WTC11 (cell line): ENCODE measurements around the gene HCST. TPM values are rescaled to one million over a fixed set of nuclear protein-coding genes. Genes with fewer than 3 reads are reported as not detected.

Source experiments
- total RNA-seq: library from RNA; stranded (reverse); gene quantifications from 3 replicates; pipeline ENCODE4 v1.2.3, GENCODE V29; 2021

HCST gene
- total RNA-seq, 1 experiment from 2014 or later = 1.9 TPM

Other genes starting within 250 kb of the HCST start
- 1.6 to 3.0 TPM (median 2.7 TPM) in 3 replicates for gene UPK1A, start 236.0 kb upstream of the HCST start, total RNA-seq
- gene ZBTB32, start 198.0 kb upstream of the HCST start, total RNA-seq = 0.11 to 0.34 TPM (median 0.18 TPM) in 3 replicates
- gene KMT2B, start 184.5 kb upstream of the HCST start, total RNA-seq = 53.6 to 66.6 TPM (median 58.1 TPM) in 3 replicates
- 9.9 to 12.7 TPM (median 12.3 TPM) in 3 replicates for gene IGFLR1, start 160.1 kb upstream of the HCST start, total RNA-seq
- 19.7 to 20.9 TPM (median 20.8 TPM) in 3 replicates for gene U2AF1L4, start 157.1 kb upstream of the HCST start, total RNA-seq
- 80.3 to 85.3 TPM (median 84.0 TPM) in 3 replicates for gene PSENEN, start 156.9 kb upstream of the HCST start, total RNA-seq
- 4.7 to 6.4 TPM (median 5.6 TPM) in 3 replicates for gene LIN37, start 154.0 kb upstream of the HCST start, total RNA-seq
- gene HSPB6, start 145.5 kb upstream of the HCST start, total RNA-seq = 1.4 to 2.5 TPM (median 1.7 TPM) in 3 replicates
- gene PROSER3, start 144.4 kb upstream of the HCST start, total RNA-seq = 32.9 to 36.7 TPM (median 36.2 TPM) in 3 replicates
- gene ARHGAP33, start 127.0 kb upstream of the HCST start, total RNA-seq = 36.8 to 43.9 TPM (median 39.8 TPM) in 3 replicates
- gene PRODH2, start 89.7 kb upstream of the HCST start, total RNA-seq = 0.14 TPM in 1 of 3 replicates, not detected in the others
- 0.61 to 1.7 TPM (median 1.7 TPM) in 3 replicates for gene NPHS1, start 50.0 kb upstream of the HCST start, total RNA-seq
- gene KIRREL2, start 45.6 kb upstream of the HCST start, total RNA-seq = 4.7 to 5.3 TPM (median 4.9 TPM) in 3 replicates
- gene APLP1, start 34.0 kb upstream of the HCST start, total RNA-seq = 15.5 to 24.0 TPM (median 20.2 TPM) in 3 replicates
- 10.6 to 13.9 TPM (median 12.8 TPM) in 3 replicates for gene NFKBID, start 2.0 kb upstream of the HCST start, total RNA-seq
- gene TYROBP, start 5.8 kb downstream of the HCST start, total RNA-seq = 0.34 to 0.55 TPM (median 0.46 TPM) in 3 replicates
- gene LRFN3, start 33.8 kb downstream of the HCST start, total RNA-seq = 20.6 to 26.4 TPM (median 24.8 TPM) in 3 replicates
- gene SDHAF1, start 92.7 kb downstream of the HCST start, total RNA-seq = 19.5 to 20.8 TPM (median 20.4 TPM) in 3 replicates
- gene SYNE4, start 106.3 kb downstream of the HCST start, total RNA-seq = 17.6 to 28.5 TPM (median 27.9 TPM) in 3 replicates
- 28.1 to 35.1 TPM (median 31.9 TPM) in 3 replicates for gene ALKBH6, start 111.7 kb downstream of the HCST start, total RNA-seq
- 16.2 to 19.4 TPM (median 17.9 TPM) in 3 replicates for gene CLIP3, start 130.3 kb downstream of the HCST start, total RNA-seq
- 6.6 to 10.7 TPM (median 6.9 TPM) in 3 replicates for gene THAP8, start 151.8 kb downstream of the HCST start, total RNA-seq
- gene WDR62, start 152.4 kb downstream of the HCST start, total RNA-seq = 30.9 to 40.0 TPM (median 30.9 TPM) in 3 replicates
- not detected in 3 replicates for gene OVOL3, start 208.6 kb downstream of the HCST start, total RNA-seq
- gene POLR2I, start 212.3 kb downstream of the HCST start, total RNA-seq = 161 to 177 TPM (median 165 TPM) in 3 replicates
- 170 to 187 TPM (median 182 TPM) in 3 replicates for gene TBCB, start 212.9 kb downstream of the HCST start, total RNA-seq
- gene CAPNS1, start 237.5 kb downstream of the HCST start, total RNA-seq = 332 to 358 TPM (median 344 TPM) in 3 replicates
- 0.64 to 1.0 TPM (median 0.70 TPM) in 3 replicates for gene COX7A1, start 249.9 kb downstream of the HCST start, total RNA-seq